ENCODE data around the gene SLC39A3.
A peak's percentile ranks its signal among the peaks of the same experiment; 100 is the strongest.

SLC39A3 gene

GRCh38 chr19:2701361-2702169, 38.3 kb downstream of the SLC39A3 start:
- no peak for DNase-seq

GRCh38 chr19:2700660-2701360, 39.0 kb downstream of the SLC39A3 start:
- DNase-seq, result no peak

- DNase-seq, result peak in 2 of 6 experiments; percentile 16 to 17
Measured at GRCh38 chr19:2699413-2700140, 40.2 kb downstream of the SLC39A3 start.

GRCh38 chr19:2694196-2694595, 45.6 kb downstream of the SLC39A3 start:
- DNase-seq, result no peak

- no peak for DNase-seq
Measured at GRCh38 chr19:2693492-2694160, 46.2 kb downstream of the SLC39A3 start.

GRCh38 chr19:2691951-2692350, 47.9 kb downstream of the SLC39A3 start:
- no peak for DNase-seq

- DNase-seq, result no peak
Measured at GRCh38 chr19:2690856-2691255, 49.0 kb downstream of the SLC39A3 start.

- no peak for DNase-seq
Measured at GRCh38 chr19:2686360-2686759, 53.5 kb downstream of the SLC39A3 start.

- DNase-seq, result no peak
Measured at GRCh38 chr19:2685204-2685704, 54.6 kb downstream of the SLC39A3 start.

GRCh38 chr19:2683430-2684003, 56.3 kb downstream of the SLC39A3 start:
- no peak for DNase-seq
